Epithelial cell of proximal tubule (primary cell): ENCODE results near the gene A1BG. TPM values are rescaled to one million over a fixed set of nuclear protein-coding genes. Genes with fewer than 3 reads are reported as not detected.

ENCODE experiments used
- DNase-seq: peaks from one replicate; pipeline ENCODE4 v3.0.0-alpha.2; 2011; ENCODE audit warnings: low read depth
- H3K4me3 ChIP-seq: 2 replicates; pipeline ENCODE4 v1.5.1; 2011; ENCODE audit warnings: low read depth, mild to moderate bottlenecking, low read length
- total RNA-seq: library from RNA; depleted of rRNA; stranded (reverse); fragments of >200 nt; gene quantifications from 2 replicates; pipeline ENCODE4 v1.2.3, GENCODE V29; 2015
- TF ChIP-seq, protein P1 (sequence below): conservative IDR thresholded peaks from 2 replicates; pipeline ENCODE4 v1.5.1; 2012; ENCODE audit warnings: low read depth, mild to moderate bottlenecking, low read length

The A1BG gene
- total RNA-seq, 1 donor from 2014 or later: 20.1 TPM

DNA sequence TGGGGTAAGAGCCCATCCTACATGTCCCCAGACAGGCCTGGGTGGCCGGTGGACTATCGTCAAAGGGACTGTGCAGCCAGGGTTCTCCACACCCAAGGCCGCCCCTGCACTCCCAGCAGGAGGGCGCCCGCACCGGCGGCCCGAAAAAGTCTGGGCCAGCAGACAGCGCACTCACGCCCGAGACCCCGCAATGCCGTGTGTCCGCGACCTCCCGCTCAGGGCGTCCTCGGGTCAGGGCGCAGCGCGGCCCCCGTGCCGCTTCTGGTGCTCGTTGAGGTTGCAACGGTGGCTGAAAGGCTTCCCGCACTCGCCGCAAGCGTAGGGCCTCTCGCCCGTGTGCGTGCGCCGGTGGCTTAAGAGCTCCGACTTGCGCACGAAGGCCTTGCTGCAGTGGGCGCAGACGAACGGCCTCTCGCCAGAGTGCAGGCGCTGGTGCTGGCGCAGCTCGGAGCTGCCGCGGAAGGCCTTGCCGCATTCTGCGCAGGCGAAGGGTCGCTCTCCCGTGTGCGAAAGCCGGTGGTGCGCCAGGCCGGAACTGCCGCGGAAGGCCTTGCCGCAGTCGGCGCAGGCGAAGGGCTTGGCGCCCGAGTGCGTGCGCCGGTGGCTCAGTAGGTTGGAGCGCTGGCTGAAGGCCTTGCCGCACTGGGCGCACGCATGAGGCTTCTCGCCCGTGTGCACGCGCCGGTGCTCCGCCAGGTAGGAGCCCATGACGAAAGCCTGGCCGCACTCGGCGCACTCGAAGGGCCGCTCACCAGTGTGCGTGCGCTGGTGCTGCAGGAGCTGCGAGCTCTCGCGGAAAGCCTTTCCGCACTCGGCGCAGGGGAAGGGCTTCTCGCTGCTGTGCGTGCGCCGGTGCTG lies 2.8 kb upstream of the A1BG start:
- no peak for DNase-seq
- TF ChIP-seq, protein P1, sequence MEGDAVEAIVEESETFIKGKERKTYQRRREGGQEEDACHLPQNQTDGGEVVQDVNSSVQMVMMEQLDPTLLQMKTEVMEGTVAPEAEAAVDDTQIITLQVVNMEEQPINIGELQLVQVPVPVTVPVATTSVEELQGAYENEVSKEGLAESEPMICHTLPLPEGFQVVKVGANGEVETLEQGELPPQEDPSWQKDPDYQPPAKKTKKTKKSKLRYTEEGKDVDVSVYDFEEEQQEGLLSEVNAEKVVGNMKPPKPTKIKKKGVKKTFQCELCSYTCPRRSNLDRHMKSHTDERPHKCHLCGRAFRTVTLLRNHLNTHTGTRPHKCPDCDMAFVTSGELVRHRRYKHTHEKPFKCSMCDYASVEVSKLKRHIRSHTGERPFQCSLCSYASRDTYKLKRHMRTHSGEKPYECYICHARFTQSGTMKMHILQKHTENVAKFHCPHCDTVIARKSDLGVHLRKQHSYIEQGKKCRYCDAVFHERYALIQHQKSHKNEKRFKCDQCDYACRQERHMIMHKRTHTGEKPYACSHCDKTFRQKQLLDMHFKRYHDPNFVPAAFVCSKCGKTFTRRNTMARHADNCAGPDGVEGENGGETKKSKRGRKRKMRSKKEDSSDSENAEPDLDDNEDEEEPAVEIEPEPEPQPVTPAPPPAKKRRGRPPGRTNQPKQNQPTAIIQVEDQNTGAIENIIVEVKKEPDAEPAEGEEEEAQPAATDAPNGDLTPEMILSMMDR: no peak
- no peak overlapping the region for H3K4me3 ChIP-seq

DNA sequence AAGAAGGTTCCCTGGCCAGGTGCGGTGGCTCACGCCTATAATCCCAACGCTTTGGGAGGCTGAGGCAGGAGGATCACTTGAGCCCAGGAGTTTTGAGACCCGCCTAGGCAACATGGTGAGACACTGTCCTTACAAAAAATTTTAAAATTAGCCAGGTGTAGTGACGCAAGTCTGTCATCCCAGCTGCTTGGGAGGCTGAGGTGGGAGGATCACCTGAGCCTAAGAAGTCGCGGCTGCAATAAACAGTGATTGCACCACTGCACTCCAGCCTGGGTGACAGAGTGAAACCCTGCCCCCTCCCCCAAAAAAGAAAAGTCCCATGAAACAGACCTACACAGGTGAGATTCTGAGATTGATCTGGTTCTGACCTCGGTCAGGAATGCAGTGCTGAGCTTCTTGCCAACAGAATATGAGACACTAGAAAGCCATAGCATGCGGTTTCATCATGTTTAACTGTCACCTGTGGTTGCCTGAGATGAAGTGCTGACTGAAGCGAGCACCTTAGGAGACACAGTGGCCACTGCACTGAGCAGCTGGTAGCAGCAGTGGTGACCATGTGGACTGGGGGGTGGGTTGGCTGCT lies 2.0 kb upstream of the A1BG start:
- TF ChIP-seq, protein P1: no peak
- DNase-seq: no peak
- no peak overlapping the region for H3K4me3 ChIP-seq

DNA sequence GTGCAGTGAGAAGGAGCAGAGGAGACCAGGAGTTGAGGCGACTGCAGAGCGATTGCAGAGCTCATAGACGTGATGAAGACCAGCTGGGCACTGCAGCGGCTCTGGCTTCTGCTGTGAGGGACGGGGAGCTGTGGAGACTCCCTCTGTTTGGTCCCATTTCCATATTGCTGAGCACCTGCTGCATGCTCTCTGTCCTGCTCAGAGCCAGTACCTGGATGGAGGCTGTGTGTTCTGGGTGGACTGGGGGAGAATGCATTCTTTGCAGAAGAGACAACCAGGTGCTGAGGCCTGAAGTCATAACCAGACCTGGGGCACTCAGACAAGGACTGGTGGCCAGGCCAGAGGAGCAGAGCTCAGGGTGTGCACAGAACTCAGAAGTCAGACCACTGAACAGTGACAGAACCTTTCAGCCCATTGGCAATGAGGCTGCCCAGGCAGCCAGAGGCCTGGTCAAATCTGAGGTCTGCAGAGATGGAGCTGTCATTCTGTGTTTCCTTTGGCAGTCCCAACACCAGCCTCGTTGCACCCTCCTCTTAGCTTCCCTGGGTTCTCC lies 1.3 kb upstream of the A1BG start:
- DNase-seq: no peak
- TF ChIP-seq, protein P1: no peak
- H3K4me3 ChIP-seq: no peak overlapping the region

DNA sequence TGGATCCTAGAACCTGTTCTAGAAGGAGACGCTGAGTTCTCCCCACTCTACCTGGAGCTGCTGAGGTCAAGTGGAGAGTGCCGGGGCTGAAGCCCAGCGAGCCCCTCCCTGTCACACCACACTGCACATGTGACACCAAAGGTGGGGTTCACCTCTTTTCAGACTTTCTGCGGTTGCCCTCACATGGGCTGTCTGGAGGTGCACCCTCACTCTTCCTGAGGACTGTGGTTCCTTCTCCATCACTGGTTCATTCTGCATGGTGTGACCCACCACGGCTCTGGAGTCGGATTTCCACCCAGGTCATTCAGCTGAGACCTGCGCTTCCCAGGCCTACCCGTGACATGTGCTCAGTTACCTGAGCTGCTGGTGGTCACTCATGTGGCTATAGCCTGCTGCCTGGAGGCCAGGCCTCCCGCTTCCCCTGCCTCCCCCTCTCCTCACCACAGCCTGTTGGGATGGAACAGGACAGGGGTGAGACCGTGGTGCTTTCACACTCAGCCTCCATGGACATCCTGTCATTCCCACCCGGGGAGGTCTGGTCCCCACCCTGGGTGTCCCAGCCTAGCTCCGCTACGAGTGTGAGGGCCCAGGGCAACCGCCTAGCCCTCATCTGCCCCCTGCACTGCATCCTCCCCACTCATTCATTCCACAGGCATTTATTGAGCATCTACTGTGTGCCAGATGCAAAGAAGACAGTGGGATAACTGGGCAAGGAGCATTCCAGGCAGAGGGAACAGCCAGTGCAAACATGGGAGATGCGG lies 605 bp upstream of the A1BG start:
- no peak for DNase-seq
- TF ChIP-seq, protein P1: no peak
- H3K4me3 ChIP-seq: no peak overlapping the region

DNA sequence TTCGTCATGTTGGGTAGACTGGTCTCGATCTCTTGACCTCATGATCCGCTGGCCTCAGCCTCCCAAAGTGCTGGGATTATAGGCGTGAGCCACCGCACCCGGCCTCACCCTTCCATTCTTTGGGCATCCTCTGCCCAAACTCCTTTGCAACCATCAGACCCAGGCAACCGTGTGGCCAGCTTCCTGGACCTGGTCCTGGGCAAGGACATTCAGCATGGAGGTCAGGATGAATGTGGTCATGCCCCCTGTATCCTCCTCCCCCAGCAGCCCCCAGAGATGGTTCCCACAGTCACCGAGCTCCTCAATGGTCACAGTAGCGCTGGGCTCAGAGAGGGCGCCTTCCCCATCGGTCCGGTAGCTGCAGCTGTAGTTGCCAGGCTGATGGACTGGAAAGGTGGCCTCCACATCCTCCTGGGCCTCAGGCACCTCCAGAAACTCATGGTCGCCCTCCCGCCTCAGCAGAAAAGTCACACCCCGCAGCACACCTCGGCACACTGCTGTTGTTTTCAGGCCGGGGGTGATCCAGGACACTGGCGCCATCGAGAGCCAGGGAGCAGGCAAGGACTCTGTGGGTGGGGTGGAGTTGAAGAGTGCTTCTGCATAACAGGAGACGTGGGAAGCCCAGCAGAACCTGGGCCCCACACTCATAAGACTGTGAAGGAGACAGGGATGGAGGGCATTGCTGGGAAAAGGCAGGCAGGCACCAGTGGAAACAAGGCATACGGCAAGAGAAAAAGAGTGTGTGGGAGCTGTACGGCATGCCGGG lies 1.1 kb downstream of the A1BG start:
- TF ChIP-seq, protein P1: no peak
- no peak for DNase-seq
- no peak overlapping the region for H3K4me3 ChIP-seq

DNA sequence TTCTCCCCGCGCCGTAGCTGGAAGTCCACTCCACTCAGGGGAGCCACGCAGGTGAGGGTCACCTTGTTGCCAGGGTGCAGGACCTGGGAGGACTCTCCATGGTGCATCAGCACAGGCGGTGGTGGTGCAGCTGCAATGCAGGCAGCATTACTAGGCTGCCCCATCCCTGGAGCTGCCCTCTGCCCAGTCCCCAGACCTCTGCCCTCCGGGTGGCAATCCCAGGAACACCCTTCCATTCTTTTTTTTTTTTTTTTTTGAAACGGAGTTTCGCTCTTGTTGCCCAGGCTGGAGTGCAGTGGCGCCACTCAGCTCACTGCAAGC lies 1.8 kb downstream of the A1BG start:
- DNase-seq: no peak
- H3K4me3 ChIP-seq: no peak overlapping the region
- TF ChIP-seq, protein P1: no peak
